ENCODE results near the gene ECEL1.

- TF ChIP-seq ZNF146 (tag by site-specific recombination; IDR thresholded peaks at IDR 0.05), result no peak
- no peak for TF ChIP-seq ZNF561 (tag by site-specific recombination; IDR thresholded peaks at IDR 0.05; ENCODE audit: borderline replicate concordance)
- TF ChIP-seq, protein P1, sequence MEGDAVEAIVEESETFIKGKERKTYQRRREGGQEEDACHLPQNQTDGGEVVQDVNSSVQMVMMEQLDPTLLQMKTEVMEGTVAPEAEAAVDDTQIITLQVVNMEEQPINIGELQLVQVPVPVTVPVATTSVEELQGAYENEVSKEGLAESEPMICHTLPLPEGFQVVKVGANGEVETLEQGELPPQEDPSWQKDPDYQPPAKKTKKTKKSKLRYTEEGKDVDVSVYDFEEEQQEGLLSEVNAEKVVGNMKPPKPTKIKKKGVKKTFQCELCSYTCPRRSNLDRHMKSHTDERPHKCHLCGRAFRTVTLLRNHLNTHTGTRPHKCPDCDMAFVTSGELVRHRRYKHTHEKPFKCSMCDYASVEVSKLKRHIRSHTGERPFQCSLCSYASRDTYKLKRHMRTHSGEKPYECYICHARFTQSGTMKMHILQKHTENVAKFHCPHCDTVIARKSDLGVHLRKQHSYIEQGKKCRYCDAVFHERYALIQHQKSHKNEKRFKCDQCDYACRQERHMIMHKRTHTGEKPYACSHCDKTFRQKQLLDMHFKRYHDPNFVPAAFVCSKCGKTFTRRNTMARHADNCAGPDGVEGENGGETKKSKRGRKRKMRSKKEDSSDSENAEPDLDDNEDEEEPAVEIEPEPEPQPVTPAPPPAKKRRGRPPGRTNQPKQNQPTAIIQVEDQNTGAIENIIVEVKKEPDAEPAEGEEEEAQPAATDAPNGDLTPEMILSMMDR (tag by site-specific recombination; IDR thresholded peaks at IDR 0.05), result no peak
- TF ChIP-seq ZBTB1 (tag by site-specific recombination; IDR thresholded peaks at IDR 0.05), result no peak
- no peak for TF ChIP-seq ZBTB21 (tag by site-specific recombination; IDR thresholded peaks at IDR 0.05)
- no peak for TF ChIP-seq ZNF24 (tag by site-specific recombination; IDR thresholded peaks at IDR 0.05)
- no peak for TF ChIP-seq ZBTB8A (tag by site-specific recombination; IDR thresholded peaks at IDR 0.05)
Measured at GRCh38 chr2:232431705-232432590, 55.7 kb downstream of the ECEL1 start.

All from HEK293 (cell line).